Measurements from ENCODE around the gene POLG.

- TF ChIP-seq, protein P1, sequence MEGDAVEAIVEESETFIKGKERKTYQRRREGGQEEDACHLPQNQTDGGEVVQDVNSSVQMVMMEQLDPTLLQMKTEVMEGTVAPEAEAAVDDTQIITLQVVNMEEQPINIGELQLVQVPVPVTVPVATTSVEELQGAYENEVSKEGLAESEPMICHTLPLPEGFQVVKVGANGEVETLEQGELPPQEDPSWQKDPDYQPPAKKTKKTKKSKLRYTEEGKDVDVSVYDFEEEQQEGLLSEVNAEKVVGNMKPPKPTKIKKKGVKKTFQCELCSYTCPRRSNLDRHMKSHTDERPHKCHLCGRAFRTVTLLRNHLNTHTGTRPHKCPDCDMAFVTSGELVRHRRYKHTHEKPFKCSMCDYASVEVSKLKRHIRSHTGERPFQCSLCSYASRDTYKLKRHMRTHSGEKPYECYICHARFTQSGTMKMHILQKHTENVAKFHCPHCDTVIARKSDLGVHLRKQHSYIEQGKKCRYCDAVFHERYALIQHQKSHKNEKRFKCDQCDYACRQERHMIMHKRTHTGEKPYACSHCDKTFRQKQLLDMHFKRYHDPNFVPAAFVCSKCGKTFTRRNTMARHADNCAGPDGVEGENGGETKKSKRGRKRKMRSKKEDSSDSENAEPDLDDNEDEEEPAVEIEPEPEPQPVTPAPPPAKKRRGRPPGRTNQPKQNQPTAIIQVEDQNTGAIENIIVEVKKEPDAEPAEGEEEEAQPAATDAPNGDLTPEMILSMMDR (IDR thresholded peaks at IDR 0.05), result no peak
- no peak for TF ChIP-seq EP300 (IDR thresholded peaks at IDR 0.05)
- TF ChIP-seq POLR2A (IDR thresholded peaks at IDR 0.05), result no peak
- TF ChIP-seq POLR2AphosphoS5 (IDR thresholded peaks at IDR 0.05), result no peak
These were observed 42.6 kb upstream of the POLG start for GRCh38 chr15:89377024-89377841.
